Ovary (tissue), 3 donors: Measurements from ENCODE around the gene CBFB.

Experiments
- EP300 ChIP-seq: sonication (generic); formaldehyde crosslinking; IDR thresholded peaks from one replicate; pipeline ENCODE4 v1.6.1; 2017; ENCODE audit warnings: antibody characterized with exemption
- POLR2A ChIP-seq: fragments of 450-650 bp; IDR thresholded peaks from one replicate; pipeline ENCODE4 v1.6.1; 2017; ENCODE audit warnings: antibody characterized with exemption, mild to moderate bottlenecking, moderate library complexity
- TF ChIP-seq, protein P1 (sequence below), 3 donors: fragments of 450-650 bp in 2 of 3; fragments of 200-600 bp in 1 of 3; IDR thresholded peaks; one replicate each; pipeline versions ENCODE4 v1.5.1 to v1.8.0; 2016 to 2022; ENCODE audit warnings: antibody characterized with exemption in 3 of 3, mild to moderate bottlenecking in 1 of 3
- donor health status: DM: no; HTN: no; CAD: no.

GRCh38 chr16:66991545-66992077, 37.3 kb upstream of the CBFB start:
- TF ChIP-seq, protein P1, sequence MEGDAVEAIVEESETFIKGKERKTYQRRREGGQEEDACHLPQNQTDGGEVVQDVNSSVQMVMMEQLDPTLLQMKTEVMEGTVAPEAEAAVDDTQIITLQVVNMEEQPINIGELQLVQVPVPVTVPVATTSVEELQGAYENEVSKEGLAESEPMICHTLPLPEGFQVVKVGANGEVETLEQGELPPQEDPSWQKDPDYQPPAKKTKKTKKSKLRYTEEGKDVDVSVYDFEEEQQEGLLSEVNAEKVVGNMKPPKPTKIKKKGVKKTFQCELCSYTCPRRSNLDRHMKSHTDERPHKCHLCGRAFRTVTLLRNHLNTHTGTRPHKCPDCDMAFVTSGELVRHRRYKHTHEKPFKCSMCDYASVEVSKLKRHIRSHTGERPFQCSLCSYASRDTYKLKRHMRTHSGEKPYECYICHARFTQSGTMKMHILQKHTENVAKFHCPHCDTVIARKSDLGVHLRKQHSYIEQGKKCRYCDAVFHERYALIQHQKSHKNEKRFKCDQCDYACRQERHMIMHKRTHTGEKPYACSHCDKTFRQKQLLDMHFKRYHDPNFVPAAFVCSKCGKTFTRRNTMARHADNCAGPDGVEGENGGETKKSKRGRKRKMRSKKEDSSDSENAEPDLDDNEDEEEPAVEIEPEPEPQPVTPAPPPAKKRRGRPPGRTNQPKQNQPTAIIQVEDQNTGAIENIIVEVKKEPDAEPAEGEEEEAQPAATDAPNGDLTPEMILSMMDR (IDR thresholded peaks at IDR 0.05), result no peak
- no peak for TF ChIP-seq POLR2A
- no peak for TF ChIP-seq EP300
